Activated naive CD4-positive, alpha-beta T cell treated with anti-CD3 and anti-CD28 coated beads for 36 hours (primary cell): ENCODE results near the gene LDHD. TPM values are rescaled to one million over a fixed set of nuclear protein-coding genes. Genes with fewer than 3 reads are reported as not detected.
A peak's percentile ranks its signal among the peaks of the same experiment; 100 is the strongest.

Source experiments
- CTCF ChIA-PET: fragments of 350-600 bp; sonication (Branson Sonifier 250); formaldehyde crosslinking; loops from one replicate; lab custom pipeline; 2021; ENCODE audit warnings: antibody characterized with exemption; lab: Charles Lee
- DNase-seq: peaks from one replicate; pipeline ENCODE4 v3.0.0-alpha.2; 2020
- H3K27ac Mint-ChIP-seq: one replicate; pipeline ENCODE4 v1.8.0; 2021; ENCODE audit warnings: mild to moderate bottlenecking, mixed read lengths
- H3K27me3 Mint-ChIP-seq: one replicate; pipeline ENCODE4 v1.8.0; 2021; ENCODE audit warnings: low read depth, mixed read lengths
- H3K36me3 Mint-ChIP-seq: one replicate; pipeline ENCODE4 v1.8.0; 2021; ENCODE audit warnings: low read depth, mixed read lengths
- H3K4me1 Mint-ChIP-seq: one replicate; pipeline ENCODE4 v1.8.0; 2021; ENCODE audit warnings: low read depth, mixed read lengths
- H3K4me3 Mint-ChIP-seq: one replicate; pipeline ENCODE4 v1.8.0; 2021; ENCODE audit warnings: mild to moderate bottlenecking, moderate library complexity, mixed read lengths
- H3K9me3 Mint-ChIP-seq: one replicate; pipeline ENCODE4 v1.8.0; 2021; ENCODE audit warnings: mixed read lengths
- intact Hi-C: fragments of 100-400 bp; cut with micrococcal nuclease; formaldehyde crosslinking; loops from one replicate; pipeline ENCODE4 v1.15.1; 2023
- total RNA-seq, 2 experiments: library from RNA; stranded (reverse); gene quantifications; one replicate each; pipeline ENCODE4 v1.2.3, GENCODE V29; 2021

Gene LDHD
- total RNA-seq, 2 experiments from 2014 or later, result 0.33 to 0.42 TPM

DNA sequence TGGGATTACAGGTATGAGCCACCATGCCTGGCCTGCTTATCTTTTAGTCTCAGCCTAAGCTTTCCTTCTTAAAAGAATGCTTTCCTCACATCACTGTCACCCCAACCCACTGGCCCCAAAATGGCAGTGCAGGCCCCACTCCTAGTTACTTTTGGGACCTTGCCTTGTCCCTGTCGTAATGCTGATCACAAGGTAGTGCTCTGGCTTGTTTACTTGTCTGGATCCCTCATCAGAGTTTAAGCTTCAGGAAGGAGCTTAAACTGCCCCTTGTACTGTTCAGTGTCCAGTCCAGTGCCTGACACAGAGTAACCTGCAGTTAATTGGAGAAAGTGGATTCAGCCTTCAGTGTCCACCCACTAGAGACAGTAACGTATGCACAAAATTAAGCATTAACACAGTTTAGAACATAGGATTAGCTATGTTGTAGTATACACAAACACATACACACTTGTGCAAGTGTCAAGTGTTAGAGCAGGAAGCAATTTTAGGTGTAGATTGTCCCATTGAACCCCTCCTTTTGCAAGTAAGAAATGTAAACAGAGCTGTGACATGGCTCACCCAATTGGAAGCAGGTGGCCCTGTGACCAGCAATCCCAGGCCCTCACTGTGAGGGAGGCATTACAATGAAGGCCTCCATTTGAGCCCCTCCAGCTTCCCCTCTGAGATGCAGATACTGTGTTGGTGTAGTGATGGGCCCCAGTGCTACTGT, 44.2 kb downstream of the LDHD start:
- Mint-ChIP-seq H3K27me3 (no peaks in the 10 kb centered on the region), H3K4me1 (peaks cover 37% of the 10 kb centered on the region), H3K36me3 (peaks cover 1% of the 10 kb centered on the region), H3K27ac (no peak overlapping the region), H3K9me3 (no peaks in the 10 kb centered on the region), H3K4me3 (no peak overlapping the region)
- no peak for DNase-seq
- intact Hi-C loops, result no loop called here
- CTCF ChIA-PET, result interaction anchor here (0.6 to 1.4 kb wide), 6 partner anchors 24 to 445 kb away, joined by 3 to 6 read pairs (median 4); no protein-coding TSS in a partner anchor

DNA sequence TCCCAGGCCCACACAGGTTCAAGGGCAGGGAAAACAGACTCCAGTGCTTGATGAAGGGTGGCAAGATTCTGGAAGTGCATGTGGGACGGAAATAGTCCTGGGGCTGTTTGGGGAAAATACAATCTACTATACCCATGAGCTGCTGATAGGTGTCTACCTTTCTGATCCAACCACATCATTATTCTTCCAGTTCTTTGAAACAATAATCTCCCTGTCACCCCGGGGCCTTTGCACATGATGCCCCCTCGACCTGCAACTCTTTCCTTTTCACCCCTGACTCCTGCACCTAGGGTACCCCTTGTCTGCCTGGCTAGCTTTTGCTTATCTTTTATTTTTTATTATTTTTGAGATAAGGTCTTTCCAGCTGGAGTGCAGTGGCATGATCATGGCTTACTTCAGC, 45.0 kb downstream of the LDHD start:
- H3K36me3 Mint-ChIP-seq, result no peaks in the 10 kb centered on the region
- no peak overlapping the region for H3K4me3 Mint-ChIP-seq
- H3K27ac Mint-ChIP-seq, result no peak overlapping the region
- intact Hi-C loops, result no loop called here
- DNase-seq, result no peak
- H3K9me3 Mint-ChIP-seq, result no peaks in the 10 kb centered on the region
- H3K4me1 Mint-ChIP-seq, result peaks cover 34% of the 10 kb centered on the region
- CTCF ChIA-PET, result interaction anchor here (0.6 to 1.4 kb wide), 4 partner anchors 25 to 60 kb away, joined by 3 to 4 read pairs (median 4); no protein-coding TSS in a partner anchor
- H3K27me3 Mint-ChIP-seq, result no peaks in the 10 kb centered on the region

DNA sequence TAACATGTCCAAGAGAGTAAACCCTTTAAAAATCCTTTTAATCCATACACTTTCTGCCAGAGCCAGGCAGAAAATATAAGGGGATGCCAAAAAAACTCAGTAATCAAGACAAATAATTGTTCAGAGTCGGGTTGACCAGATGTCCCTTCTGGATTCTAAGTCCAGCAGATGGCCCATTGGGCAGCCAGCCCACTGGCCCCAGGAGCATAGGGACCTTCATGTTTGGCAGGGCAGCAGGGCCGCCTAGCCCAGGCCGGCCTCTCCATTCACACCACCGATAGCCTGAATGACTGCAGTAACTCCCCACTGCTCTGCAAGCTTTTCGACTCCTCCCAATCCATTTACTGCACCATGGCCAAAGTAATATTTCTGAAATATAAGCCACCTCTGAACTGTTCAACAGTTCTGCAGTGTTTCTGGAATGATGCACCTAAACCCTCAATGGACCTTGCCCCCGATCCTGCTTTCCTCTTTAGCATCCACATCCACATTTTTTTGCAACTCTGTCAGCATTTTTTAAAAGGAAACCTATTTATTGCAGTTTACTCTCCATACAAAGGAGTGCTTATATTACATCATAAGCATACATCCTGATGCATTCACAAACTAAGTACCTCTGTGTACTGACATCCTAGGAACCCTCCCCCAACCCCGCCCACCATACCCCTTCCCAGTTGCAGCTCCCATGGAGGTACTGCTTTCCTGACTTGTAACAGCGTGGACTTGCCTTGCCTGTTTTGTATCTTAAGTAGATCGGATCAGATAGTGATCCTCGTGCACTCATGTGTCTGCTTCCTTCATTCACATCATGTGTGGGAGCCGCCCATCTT, 46.4 kb downstream of the LDHD start:
- Mint-ChIP-seq H3K4me3 (no peak overlapping the region), H3K27me3 (no peaks in the 10 kb centered on the region), H3K9me3 (no peaks in the 10 kb centered on the region), H3K27ac (no peak overlapping the region), H3K36me3 (no peaks in the 10 kb centered on the region), H3K4me1 (peaks cover 22% of the 10 kb centered on the region)
- DNase-seq, result no peak
- intact Hi-C loops, result no loop called here
- CTCF ChIA-PET, result interaction anchor here (0.7 to 1.1 kb wide), 2 partner anchors 28 to 51 kb away, joined by 4 to 7 read pairs; no protein-coding TSS in a partner anchor

DNA sequence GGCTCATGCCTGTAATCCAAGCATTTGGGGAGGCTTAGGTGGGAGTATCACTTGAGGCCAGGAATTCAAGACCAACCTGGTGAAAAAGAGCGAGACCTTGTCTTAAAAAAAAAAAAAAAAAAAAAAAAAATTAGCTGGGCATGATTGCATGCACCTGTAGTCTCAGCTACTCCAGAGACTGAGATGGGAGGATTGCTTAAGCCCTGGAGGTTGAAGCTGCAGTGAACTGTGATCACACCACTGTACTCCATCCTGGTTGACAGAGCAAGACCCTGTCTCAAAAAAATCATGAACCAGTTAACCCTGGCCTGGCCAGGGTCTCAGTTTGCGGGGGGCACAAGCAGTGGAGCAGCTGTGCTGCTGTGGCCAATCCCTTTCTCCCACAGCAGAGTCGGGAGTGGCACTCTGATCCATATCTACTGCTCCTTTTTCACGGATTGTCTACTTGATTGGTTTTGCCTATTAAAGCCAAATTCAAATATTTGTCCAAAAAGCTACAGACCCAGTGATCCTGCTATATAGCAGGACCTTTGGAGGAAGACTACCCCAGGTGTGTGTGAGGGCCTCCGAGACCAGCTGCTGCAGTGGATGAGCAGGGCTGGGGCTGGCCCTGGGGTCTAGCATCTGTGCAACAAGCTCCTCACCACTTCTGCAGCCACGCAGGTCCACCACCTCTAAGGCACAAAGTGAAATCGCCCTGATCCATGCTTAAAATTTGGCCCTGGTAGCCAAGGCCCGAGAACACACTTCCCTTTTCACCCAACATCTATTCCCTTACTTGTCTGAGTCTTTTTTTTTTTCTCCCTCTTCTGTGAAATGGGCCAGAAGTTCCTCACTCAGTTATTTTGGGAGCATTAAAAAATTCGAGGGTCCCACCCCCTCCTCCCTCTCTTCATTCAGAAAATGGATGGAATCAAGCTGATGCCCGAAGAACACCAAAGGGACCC, 48.2 kb downstream of the LDHD start:
- CTCF ChIA-PET, result interaction anchor here (1.0 kb wide), 1 partner anchor 70 kb away, joined by 4 read pairs; the partner anchor contains the start of gene ZNRF1
- H3K27ac Mint-ChIP-seq, result no peak overlapping the region
- intact Hi-C loops, result no loop called here
- no peak overlapping the region for H3K4me3 Mint-ChIP-seq
- H3K9me3 Mint-ChIP-seq, result no peaks in the 10 kb centered on the region
- H3K27me3 Mint-ChIP-seq, result no peaks in the 10 kb centered on the region
- no peaks in the 10 kb centered on the region for H3K36me3 Mint-ChIP-seq
- peaks cover 24% of the 10 kb centered on the region for H3K4me1 Mint-ChIP-seq
- no peak for DNase-seq

DNA sequence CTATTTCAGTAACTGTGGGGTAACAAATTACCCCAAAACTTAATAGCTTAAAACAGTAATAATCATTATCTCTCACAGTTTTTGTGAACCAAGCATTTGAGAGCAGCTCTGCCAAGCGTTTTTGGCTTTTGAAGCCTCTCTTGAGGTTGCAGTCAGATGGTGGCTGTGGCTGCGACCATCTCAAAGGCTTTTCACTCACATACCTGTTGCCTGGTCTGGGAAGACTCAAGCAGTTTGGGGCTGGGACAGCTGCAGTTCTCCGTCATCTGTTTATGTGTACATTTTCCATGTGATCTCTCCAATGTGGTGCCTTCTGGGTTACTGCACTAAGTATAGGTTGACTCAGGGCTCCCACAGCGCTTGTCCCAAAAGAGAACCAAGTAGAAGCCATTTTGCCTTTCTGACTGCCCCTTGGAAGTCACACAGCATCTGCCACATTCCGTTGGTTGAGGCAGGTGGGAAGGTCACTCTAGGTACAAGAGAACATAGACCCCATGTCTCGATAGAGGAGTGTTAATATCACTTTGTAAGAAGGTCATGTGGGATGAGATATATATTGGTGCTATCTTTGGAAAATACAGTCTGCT, 49.6 kb downstream of the LDHD start:
- Mint-ChIP-seq H3K27ac (no peak overlapping the region), H3K27me3 (no peaks in the 10 kb centered on the region), H3K36me3 (no peaks in the 10 kb centered on the region), H3K9me3 (no peaks in the 10 kb centered on the region), H3K4me1 (peaks cover 28% of the 10 kb centered on the region), H3K4me3 (no peak overlapping the region)
- CTCF ChIA-PET, result no interaction called here
- no peak for DNase-seq
- intact Hi-C loops, result no loop called here

DNA sequence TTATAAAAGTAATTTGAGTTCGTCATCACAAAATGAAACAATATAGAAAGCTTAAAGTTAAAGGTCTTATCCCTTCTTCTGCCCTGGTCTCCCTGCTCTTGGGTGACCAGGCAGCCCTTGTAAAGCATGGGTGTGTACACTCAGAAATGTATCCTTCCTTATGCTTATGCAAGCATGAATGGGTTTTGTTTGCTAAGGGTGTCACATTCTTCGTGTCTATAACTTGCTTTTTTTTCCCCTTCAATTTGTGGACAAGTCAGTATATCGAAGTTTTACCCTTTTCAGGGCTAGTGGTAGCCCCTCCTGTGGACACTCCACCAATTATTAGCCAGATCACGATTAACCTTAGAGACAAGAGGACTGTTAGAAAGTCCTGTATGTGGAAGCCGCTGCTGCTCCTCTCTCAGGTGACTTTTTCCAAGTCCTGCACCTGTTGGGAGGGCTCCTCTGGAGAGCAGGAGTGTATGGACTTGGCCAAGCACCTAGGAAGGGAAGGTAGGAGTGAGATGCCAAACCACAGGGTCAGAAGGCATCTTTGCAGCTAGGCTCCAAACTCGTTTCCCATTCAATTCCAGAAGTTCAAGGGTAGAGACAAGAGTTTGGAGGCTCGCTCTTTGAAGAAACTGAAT, 50.9 kb downstream of the LDHD start:
- H3K4me3 Mint-ChIP-seq, result no peak overlapping the region
- H3K9me3 Mint-ChIP-seq, result no peaks in the 10 kb centered on the region
- H3K27ac Mint-ChIP-seq, result no peak overlapping the region
- CTCF ChIA-PET, result interaction anchor here (1.7 to 4.8 kb wide), 2 partner anchors 43 to 45 kb away, joined by 5 to 23 read pairs; no protein-coding TSS in a partner anchor
- intact Hi-C loops, result loop anchor here (2.0 kb wide), 3 partner anchors 33 to 65 kb away; no protein-coding TSS in a partner anchor
- DNase-seq, result no peak
- H3K27me3 Mint-ChIP-seq, result no peaks in the 10 kb centered on the region
- H3K36me3 Mint-ChIP-seq, result no peaks in the 10 kb centered on the region
- peaks cover 26% of the 10 kb centered on the region for H3K4me1 Mint-ChIP-seq

DNA sequence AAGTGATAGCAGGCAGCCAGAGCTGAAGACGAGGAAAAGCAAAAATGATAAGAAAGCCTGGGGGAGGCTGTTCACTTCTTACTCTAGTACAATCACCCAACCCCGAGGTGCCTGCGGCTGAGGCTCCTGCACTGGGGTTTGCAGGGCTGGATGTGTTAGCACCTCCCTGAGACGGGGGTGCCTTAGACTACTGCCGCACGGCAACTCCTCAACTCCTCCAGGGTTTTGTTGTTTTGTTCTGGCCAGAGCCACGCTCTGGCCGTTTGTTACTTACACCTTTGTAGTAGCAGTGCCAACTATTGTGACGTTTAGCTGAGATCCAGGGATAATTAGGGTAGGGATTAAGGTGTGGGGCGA, 51.5 kb downstream of the LDHD start:
- Mint-ChIP-seq H3K9me3 (no peaks in the 10 kb centered on the region), H3K27ac (no peak overlapping the region), H3K27me3 (no peaks in the 10 kb centered on the region), H3K36me3 (no peaks in the 10 kb centered on the region), H3K4me3 (peak overlapping the region; percentile 54), H3K4me1 (peaks cover 25% of the 10 kb centered on the region)
- intact Hi-C loops, result loop anchor here (2.0 kb wide), 3 partner anchors 34 to 64 kb away; no protein-coding TSS in a partner anchor
- DNase-seq, result peak; percentile 56
- CTCF ChIA-PET, result interaction anchor here (1.7 to 4.8 kb wide), 2 partner anchors 43 to 46 kb away, joined by 5 to 23 read pairs; no protein-coding TSS in a partner anchor

DNA sequence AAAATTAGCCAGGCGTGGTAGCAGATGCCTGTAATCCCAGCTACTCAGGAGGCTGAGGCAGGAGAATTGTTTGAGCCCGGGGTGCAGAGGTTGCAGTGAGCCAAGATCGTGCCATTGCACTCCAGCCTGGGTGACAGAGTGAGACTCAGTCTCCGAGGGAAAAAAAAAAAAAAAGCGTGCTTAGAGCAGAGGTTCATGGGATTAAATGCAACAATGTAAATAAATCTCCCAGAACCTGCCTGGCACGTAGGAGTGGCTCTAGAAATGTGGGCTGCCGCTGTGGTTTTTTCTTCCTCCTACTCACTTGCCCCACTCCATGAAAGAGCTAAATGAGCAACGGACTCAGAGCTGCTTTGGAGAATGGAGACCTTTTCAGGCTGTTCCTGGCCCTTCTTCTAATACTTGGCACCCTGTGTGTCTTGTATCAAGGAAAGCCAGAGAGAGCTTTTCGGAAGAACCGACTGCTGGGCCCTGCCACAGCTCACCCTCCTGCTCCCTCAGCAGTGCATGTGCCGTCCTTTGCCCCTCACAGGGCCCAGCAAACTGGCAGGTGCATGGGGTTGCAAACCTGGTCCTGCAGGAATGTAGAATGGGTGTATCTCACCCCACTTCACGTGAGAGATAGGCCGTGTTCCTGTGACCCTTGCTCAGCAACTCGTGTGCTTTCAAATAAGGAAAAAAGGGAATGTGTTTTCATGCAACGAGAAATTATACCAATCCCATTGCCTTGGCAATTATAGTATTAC, 52.0 kb downstream of the LDHD start:
- Mint-ChIP-seq H3K27ac (no peak overlapping the region), H3K4me1 (peaks cover 25% of the 10 kb centered on the region), H3K9me3 (no peaks in the 10 kb centered on the region), H3K27me3 (no peaks in the 10 kb centered on the region), H3K36me3 (no peaks in the 10 kb centered on the region), H3K4me3 (peak overlapping the region; percentile 54)
- DNase-seq, result peak; percentile 65
- CTCF ChIA-PET, result interaction anchor here (1.6 to 4.8 kb wide), 3 partner anchors 21 to 46 kb away, joined by 4 to 23 read pairs (median 5); no protein-coding TSS in a partner anchor
- intact Hi-C loops, result loop anchor here (1.0 to 2.0 kb wide), 4 partner anchors 34 to 64 kb away; no protein-coding TSS in a partner anchor

DNA sequence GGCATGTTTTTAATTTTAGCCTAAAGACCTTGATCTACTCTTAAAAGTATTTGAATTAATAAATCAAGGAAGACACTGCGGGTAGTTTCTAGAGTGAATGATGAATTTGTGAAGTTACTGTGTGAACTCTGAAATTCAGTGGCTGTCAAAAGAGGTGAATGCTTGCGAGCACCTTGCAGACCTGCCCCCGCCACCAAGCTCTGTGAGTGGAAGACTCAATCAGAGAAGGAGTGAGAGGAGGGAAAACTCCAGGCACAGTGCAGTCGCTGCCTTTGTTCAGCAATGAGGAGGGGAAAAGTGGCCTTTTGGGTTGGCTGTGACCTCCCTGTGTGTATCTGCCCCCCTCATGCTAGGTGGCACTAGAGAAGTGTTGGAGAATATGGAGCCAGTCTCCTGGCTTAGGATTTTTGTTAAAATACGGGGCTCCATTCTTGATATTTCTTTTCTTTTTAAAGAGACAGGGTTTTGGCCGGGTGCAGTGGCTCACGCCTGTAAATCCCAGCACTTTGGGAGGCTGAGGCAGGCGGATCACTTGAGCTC, 53.0 kb downstream of the LDHD start:
- no peak overlapping the region for H3K4me3 Mint-ChIP-seq
- no peak overlapping the region for H3K27ac Mint-ChIP-seq
- intact Hi-C loops, result loop anchor here (1.0 to 2.0 kb wide), 4 partner anchors 35 to 63 kb away; no protein-coding TSS in a partner anchor
- no peaks in the 10 kb centered on the region for H3K36me3 Mint-ChIP-seq
- no peak for DNase-seq
- H3K27me3 Mint-ChIP-seq, result no peaks in the 10 kb centered on the region
- no peaks in the 10 kb centered on the region for H3K9me3 Mint-ChIP-seq
- CTCF ChIA-PET, result interaction anchor here (1.1 to 4.8 kb wide), 3 partner anchors 12 to 47 kb away, joined by 3 to 23 read pairs (median 4); no protein-coding TSS in a partner anchor
- peaks cover 23% of the 10 kb centered on the region for H3K4me1 Mint-ChIP-seq

DNA sequence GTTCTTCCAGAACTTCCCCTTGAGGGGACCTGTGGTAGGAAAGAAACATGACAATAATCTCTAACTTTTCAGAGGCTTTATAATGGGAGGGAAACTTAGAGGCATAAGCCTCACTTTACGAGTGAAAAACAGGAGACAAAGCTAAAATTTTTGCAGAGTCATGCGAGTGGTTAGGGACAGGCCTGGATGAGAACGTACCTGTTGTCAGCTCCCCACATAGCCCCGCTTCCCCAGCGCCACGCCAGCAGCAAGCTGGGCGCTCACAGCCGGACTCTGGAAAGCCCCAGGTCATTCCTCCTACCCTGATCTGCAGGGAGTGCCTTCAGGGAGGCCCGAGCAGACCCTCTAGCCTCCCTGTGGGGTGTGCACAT, 53.6 kb downstream of the LDHD start:
- Mint-ChIP-seq H3K9me3 (no peaks in the 10 kb centered on the region), H3K27me3 (no peaks in the 10 kb centered on the region), H3K27ac (no peak overlapping the region), H3K4me3 (no peak overlapping the region), H3K4me1 (peaks cover 23% of the 10 kb centered on the region), H3K36me3 (no peaks in the 10 kb centered on the region)
- DNase-seq, result no peak
- intact Hi-C loops, result no loop called here
- CTCF ChIA-PET, result interaction anchor here (1.0 to 4.8 kb wide), 5 partner anchors 12 to 65 kb away, joined by 3 to 23 read pairs (median 4); no protein-coding TSS in a partner anchor
